Measurements from ENCODE around the gene LINC01488. TPM values are rescaled to one million over a fixed set of nuclear protein-coding genes. Genes with fewer than 3 reads are reported as not detected.

Gene LINC01488
- total RNA-seq, 2 donors from 2014 or later = not detected

DNA sequence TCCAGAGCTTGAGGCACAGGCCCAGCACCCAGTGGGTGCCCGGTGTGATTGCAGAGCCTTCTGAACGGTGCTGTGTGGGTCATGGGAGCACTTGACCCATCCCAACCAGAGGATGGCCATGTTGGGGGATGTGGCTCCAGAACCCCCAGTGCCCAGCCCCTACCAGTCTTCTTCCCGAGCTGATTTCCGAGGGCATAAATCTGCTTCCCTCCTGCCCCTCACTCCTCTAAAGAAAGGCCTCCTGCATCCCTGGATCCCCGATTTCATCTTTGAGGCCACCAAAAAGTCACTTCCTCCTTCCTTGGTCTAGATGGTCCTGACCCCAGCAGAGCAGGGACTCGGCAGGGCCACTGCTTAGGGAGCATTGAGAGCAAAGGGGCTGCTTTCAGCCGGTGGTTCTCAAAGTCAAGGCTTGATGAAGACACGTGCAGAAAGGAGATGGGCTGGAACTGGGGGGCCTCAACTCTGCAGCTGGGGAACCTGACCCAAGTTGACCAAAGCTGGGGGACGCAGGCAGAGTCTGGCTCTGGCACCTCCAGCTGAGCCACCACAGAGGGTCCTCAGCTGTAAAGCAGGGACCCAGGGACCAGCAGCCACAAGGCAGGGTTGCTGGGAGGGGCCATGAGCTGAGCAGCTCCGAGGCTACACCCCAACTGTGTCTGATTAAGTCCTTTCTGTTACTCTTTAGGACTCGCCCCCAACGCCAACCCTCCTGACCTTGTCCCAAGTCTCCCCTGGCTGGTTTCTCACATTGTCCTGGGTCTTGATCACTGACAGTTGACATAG lies 56.6 kb downstream of the LINC01488 start:
- no peaks in the 10 kb centered on the region for H3K4me1 ChIP-seq (replicated peaks)
- 93% methylated on average over 12 of the region's 12 CpGs for WGBS
- H3K9me3 ChIP-seq = no peaks in the 10 kb centered on the region
- no peaks in the 10 kb centered on the region for H3K36me3 ChIP-seq
- no peak for TF ChIP-seq POLR2A (IDR thresholded peaks at IDR 0.05)
- no peak for TF ChIP-seq POLR2AphosphoS5 (IDR thresholded peaks at IDR 0.05)
- TF ChIP-seq, protein P1, sequence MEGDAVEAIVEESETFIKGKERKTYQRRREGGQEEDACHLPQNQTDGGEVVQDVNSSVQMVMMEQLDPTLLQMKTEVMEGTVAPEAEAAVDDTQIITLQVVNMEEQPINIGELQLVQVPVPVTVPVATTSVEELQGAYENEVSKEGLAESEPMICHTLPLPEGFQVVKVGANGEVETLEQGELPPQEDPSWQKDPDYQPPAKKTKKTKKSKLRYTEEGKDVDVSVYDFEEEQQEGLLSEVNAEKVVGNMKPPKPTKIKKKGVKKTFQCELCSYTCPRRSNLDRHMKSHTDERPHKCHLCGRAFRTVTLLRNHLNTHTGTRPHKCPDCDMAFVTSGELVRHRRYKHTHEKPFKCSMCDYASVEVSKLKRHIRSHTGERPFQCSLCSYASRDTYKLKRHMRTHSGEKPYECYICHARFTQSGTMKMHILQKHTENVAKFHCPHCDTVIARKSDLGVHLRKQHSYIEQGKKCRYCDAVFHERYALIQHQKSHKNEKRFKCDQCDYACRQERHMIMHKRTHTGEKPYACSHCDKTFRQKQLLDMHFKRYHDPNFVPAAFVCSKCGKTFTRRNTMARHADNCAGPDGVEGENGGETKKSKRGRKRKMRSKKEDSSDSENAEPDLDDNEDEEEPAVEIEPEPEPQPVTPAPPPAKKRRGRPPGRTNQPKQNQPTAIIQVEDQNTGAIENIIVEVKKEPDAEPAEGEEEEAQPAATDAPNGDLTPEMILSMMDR (IDR thresholded peaks at IDR 0.05) = no peak
- no peak overlapping the region for H3K4me3 ChIP-seq
- intact Hi-C loops (cut with DNase I) = no loop called here
- DNase-seq (ENCODE audit: low spot score) = no peak
- no peak overlapping the region for H3K27ac ChIP-seq
- no peaks in the 10 kb centered on the region for H3K27me3 ChIP-seq (replicated peaks; ENCODE audit: insufficient read depth)

DNA sequence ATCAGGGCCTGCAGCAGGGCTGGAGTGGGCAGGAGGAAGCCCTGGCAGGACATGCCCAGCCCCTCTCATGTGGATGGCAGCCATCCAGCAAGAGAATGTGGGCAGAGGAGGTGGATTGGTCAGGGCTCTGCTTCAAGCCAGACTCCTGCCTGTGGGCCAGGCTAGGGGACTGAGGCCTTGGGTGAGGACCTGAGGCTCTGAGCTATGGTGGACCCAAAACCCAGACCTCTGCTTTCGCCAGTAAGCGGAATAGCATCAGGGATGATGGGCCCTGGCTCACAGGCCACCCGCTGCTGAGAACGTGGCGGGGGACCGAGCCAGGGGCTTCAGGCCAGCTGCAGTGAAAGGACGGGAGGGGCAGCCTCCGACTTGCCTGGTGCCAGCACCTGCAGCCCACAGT lies 57.4 kb downstream of the LINC01488 start:
- WGBS = 74% methylated on average over 7 of the region's 8 CpGs
- intact Hi-C loops (cut with DNase I) = no loop called here

GRCh38 chr11:69539416-69540117 lies 58.1 kb downstream of the LINC01488 start:
- Histone ChIP-seq H3K36me3 (no peaks in the 10 kb centered on the region), H3K4me3 (no peak overlapping the region), H3K27me3 (replicated peaks; ENCODE audit: insufficient read depth) (no peaks in the 10 kb centered on the region), H3K27ac (no peak overlapping the region), H3K9me3 (no peaks in the 10 kb centered on the region), H3K4me1 (replicated peaks) (no peaks in the 10 kb centered on the region)
- DNase-seq (ENCODE audit: low spot score) = no peak
- 80% methylated on average over 14 of the region's 14 CpGs for WGBS
- TF ChIP-seq, protein P1 (IDR thresholded peaks at IDR 0.05) = no peak
- TF ChIP-seq POLR2A (IDR thresholded peaks at IDR 0.05) = no peak
- TF ChIP-seq POLR2AphosphoS5 (IDR thresholded peaks at IDR 0.05) = no peak
- intact Hi-C loops (cut with DNase I) = no loop called here

More for the DNA sequence above, 57.4 kb downstream of the LINC01488 start:
- no peaks in the 10 kb centered on the region for H3K4me1 ChIP-seq (replicated peaks)
- no peak overlapping the region for H3K4me3 ChIP-seq
- TF ChIP-seq POLR2A (IDR thresholded peaks at IDR 0.05) (no peak), POLR2AphosphoS5 (IDR thresholded peaks at IDR 0.05) (no peak)
- TF ChIP-seq, protein P1 (IDR thresholded peaks at IDR 0.05) = no peak
- no peaks in the 10 kb centered on the region for H3K9me3 ChIP-seq
- H3K27me3 ChIP-seq (replicated peaks; ENCODE audit: insufficient read depth) = no peaks in the 10 kb centered on the region
- no peaks in the 10 kb centered on the region for H3K36me3 ChIP-seq
- no peak for DNase-seq (ENCODE audit: low spot score)
- H3K27ac ChIP-seq = no peak overlapping the region

GRCh38 chr11:69540118-69541000 lies 58.9 kb downstream of the LINC01488 start:
- Histone ChIP-seq H3K9me3 (no peaks in the 10 kb centered on the region), H3K36me3 (no peaks in the 10 kb centered on the region), H3K4me3 (no peak overlapping the region), H3K27me3 (replicated peaks; ENCODE audit: insufficient read depth) (no peaks in the 10 kb centered on the region), H3K27ac (no peak overlapping the region), H3K4me1 (replicated peaks) (no peaks in the 10 kb centered on the region)
- WGBS = 84% methylated on average over 30 of the region's 30 CpGs
- no peak for DNase-seq (ENCODE audit: low spot score)
- TF ChIP-seq, protein P1 (IDR thresholded peaks at IDR 0.05) = no peak
- TF ChIP-seq POLR2A (IDR thresholded peaks at IDR 0.05) (no peak), POLR2AphosphoS5 (IDR thresholded peaks at IDR 0.05) (no peak)
- intact Hi-C loops (cut with DNase I) = no loop called here

Measured in prostate gland (tissue), 2 donors.